ENCODE measurements around the gene TXNIP. TPM values are rescaled to one million over a fixed set of nuclear protein-coding genes. Genes with fewer than 3 reads are reported as not detected.

The TXNIP gene
- total and polyA plus RNA-seq, 2 donors (not counting 1 experiment from before 2014, with no cell fraction given), result 542 to 1,651 TPM

- Histone ChIP-seq H3K27me3 (replicated peaks in 1 of 4; ENCODE audit: control extremely low read depth in 1 of 4, control insufficient read depth in 3 of 4, insufficient read depth in 4 of 4, low read length in 3 of 4) (no peaks in the 10 kb centered on the region), H4K20me1 (ENCODE audit: control insufficient read depth, insufficient read depth, low read length, poor library complexity, severe bottlenecking) (no peaks in the 10 kb centered on the region), H3K36me3 (replicated peaks in 1 of 2; ENCODE audit: control extremely low read depth in 1 of 2, control insufficient read depth in 1 of 2, extremely low read depth in 1 of 2, insufficient read depth in 2 of 2, low read length in 1 of 2) (no peaks in the 10 kb centered on the region), H2AFZ (ENCODE audit: insufficient read depth, low read depth, low read length, poor library complexity, severe bottlenecking) (no peak overlapping the region), H3K4me3 (ENCODE audit: control extremely low read depth in 1 of 5, extremely low read depth in 1 of 5, insufficient read depth in 1 of 5, low read depth in 2 of 5, low read length in 4 of 5) (no peak overlapping the region), H3K9me3 (ENCODE audit: control extremely low read depth in 1 of 3, control insufficient read depth in 2 of 3, insufficient read depth in 1 of 3, low read length in 2 of 3) (no peaks in the 10 kb centered on the region), H3K27ac (ENCODE audit: low read length in 2 of 2) (no peak overlapping the region), H3K4me1 (ENCODE audit: control insufficient read depth in 2 of 2, insufficient read depth in 2 of 2, low read length in 2 of 2) (peaks cover 13 to 24% of the 10 kb centered on the region in 2 donors), H3K9ac (ENCODE audit: low read length) (no peak overlapping the region), H3K79me2 (ENCODE audit: control insufficient read depth, insufficient read depth, low read length) (peaks cover 13% of the 10 kb centered on the region), H3K4me2 (replicated peaks; ENCODE audit: low read depth, low read length, poor library complexity, severe bottlenecking) (no peak overlapping the region)
- WGBS (ENCODE audit: insufficient coverage), result 97% methylated on average over 8 of the region's 8 CpGs
- peaks cover 16% of the 10 kb centered on the region for H3K4me1 Mint-ChIP-seq
- no peak for DNase-seq
- ATAC-seq (ENCODE audit: low read depth), result no peak
- intact Hi-C loops (cut with micrococcal nuclease), result no loop called here
- TF ChIP-seq EZH2 (IDR thresholded peaks at IDR 0.05; ENCODE audit: borderline replicate concordance, insufficient read depth, low read depth, low read length, poor library complexity, severe bottlenecking), result no peak
- no peak for TF ChIP-seq CTCF (IDR thresholded peaks at IDR 0.05)
- no peaks in the 10 kb centered on the region for H3K27me3 Mint-ChIP-seq
- peak overlapping the region; percentile 7 for H3K27ac Mint-ChIP-seq
- ChIA-PET CTCF (interaction anchor here (0.9 to 13.6 kb wide), 9 partner anchors 9 to 164 kb away, joined by 3 to 361 read pairs (median 9); partner anchors contain the start of genes ANKRD34A, NUDT17, POLR3GL and TXNIP), POLR2A (interaction anchor here (1.9 kb wide), 1 partner anchor 32 kb away, joined by 8 read pairs; no protein-coding TSS in a partner anchor)
- no peak overlapping the region for H3K4me3 Mint-ChIP-seq
- H3K9me3 Mint-ChIP-seq (ENCODE audit: insufficient read depth), result no peaks in the 10 kb centered on the region
These were observed 13.9 kb upstream of the TXNIP start for GRCh38 chr1:146010126-146010738.

- ATAC-seq (ENCODE audit: low read depth), result no peak
- CTCF ChIA-PET, result interaction anchor here (0.6 to 13.6 kb wide), 17 partner anchors 11 to 167 kb away, joined by 3 to 361 read pairs (median 5); partner anchors contain the start of genes ANKRD34A, LIX1L, NUDT17 and PIAS3
These were observed 11.2 kb upstream of the TXNIP start for GRCh38 chr1:146007489-146008133.

More at GRCh38 chr1:146007489-146008133, 11.2 kb upstream of the TXNIP start:
- H3K4me1 ChIP-seq (ENCODE audit: control insufficient read depth in 2 of 2, insufficient read depth in 2 of 2, low read length in 2 of 2), result peaks cover 13 to 24% of the 10 kb centered on the region in 2 donors
- H3K4me1 Mint-ChIP-seq, result peaks cover 22% of the 10 kb centered on the region
- H3K4me2 ChIP-seq (replicated peaks; ENCODE audit: low read depth, low read length, poor library complexity, severe bottlenecking), result no peak overlapping the region
- POLR2A ChIA-PET, result interaction anchor here (0.6 to 2.7 kb wide), 8 partner anchors 10 to 80 kb away, joined by 3 to 42 read pairs (median 4); partner anchors contain the start of genes RBM8A and TXNIP
- H3K9me3 ChIP-seq (ENCODE audit: control extremely low read depth in 1 of 3, control insufficient read depth in 2 of 3, insufficient read depth in 1 of 3, low read length in 2 of 3), result no peaks in the 10 kb centered on the region
- no peaks in the 10 kb centered on the region for H3K27me3 ChIP-seq (replicated peaks in 1 of 4; ENCODE audit: control extremely low read depth in 1 of 4, control insufficient read depth in 3 of 4, insufficient read depth in 4 of 4, low read length in 3 of 4)
- peak overlapping the region in 1 of 2 donors; percentile 83 for H3K27ac ChIP-seq (ENCODE audit: low read length in 2 of 2)
- H3K79me2 ChIP-seq (ENCODE audit: control insufficient read depth, insufficient read depth, low read length), result peaks cover 17% of the 10 kb centered on the region
- no peaks in the 10 kb centered on the region for H4K20me1 ChIP-seq (ENCODE audit: control insufficient read depth, insufficient read depth, low read length, poor library complexity, severe bottlenecking)
- H3K36me3 ChIP-seq (replicated peaks in 1 of 2; ENCODE audit: control extremely low read depth in 1 of 2, control insufficient read depth in 1 of 2, extremely low read depth in 1 of 2, insufficient read depth in 2 of 2, low read length in 1 of 2), result no peaks in the 10 kb centered on the region
- WGBS (ENCODE audit: insufficient coverage), result 100% methylated on average over 2 of the region's 8 CpGs
- H2AFZ ChIP-seq (ENCODE audit: insufficient read depth, low read depth, low read length, poor library complexity, severe bottlenecking), result peak overlapping the region; percentile 58
- no peak overlapping the region for H3K9ac ChIP-seq (ENCODE audit: low read length)
- H3K4me3 ChIP-seq (ENCODE audit: control extremely low read depth in 1 of 5, extremely low read depth in 1 of 5, insufficient read depth in 1 of 5, low read depth in 2 of 5, low read length in 4 of 5), result no peak overlapping the region
- no peak overlapping the region for H3K4me3 Mint-ChIP-seq
- intact Hi-C loops (cut with micrococcal nuclease), result loop anchor here (1.0 kb wide), 2 partner anchors 10 to 30 kb away; no protein-coding TSS in a partner anchor
- no peaks in the 10 kb centered on the region for H3K27me3 Mint-ChIP-seq
- no peak for DNase-seq
- TF ChIP-seq EZH2 (IDR thresholded peaks at IDR 0.05; ENCODE audit: borderline replicate concordance, insufficient read depth, low read depth, low read length, poor library complexity, severe bottlenecking), result no peak
- peak; percentile 18 for TF ChIP-seq CTCF (IDR thresholded peaks at IDR 0.05)
- no peaks in the 10 kb centered on the region for H3K9me3 Mint-ChIP-seq (ENCODE audit: insufficient read depth)
- peak overlapping the region; percentile 95 for H3K27ac Mint-ChIP-seq

Data from B cell (primary cell).